Measurements from ENCODE around the gene CDH13. TPM values are rescaled to one million over a fixed set of nuclear protein-coding genes. Genes with fewer than 3 reads are reported as not detected.

CDH13 gene
- total and polyA plus RNA-seq, 4 donors = 58.9 to 265 (median 158) TPM

- H3K4me1 ChIP-seq (ENCODE audit: control insufficient read depth in 1 of 2, insufficient read depth in 2 of 2, low read length in 2 of 2) = peaks cover 0 to 2% of the 10 kb centered on the region in 2 donors
- no peak for DNase-seq
- intact Hi-C loops (cut with DNase I) = no loop called here
- no peaks in the 10 kb centered on the region for H3K9me3 ChIP-seq (ENCODE audit: control insufficient read depth, low read length)
- no peaks in the 10 kb centered on the region for H3K27me3 ChIP-seq (ENCODE audit: control insufficient read depth in 1 of 2, insufficient read depth in 2 of 2, low read length in 1 of 2)
- no peak for ATAC-seq (ENCODE audit: low FRiP score)
- H3K27ac ChIP-seq (ENCODE audit: low read depth in 1 of 2, low read length in 2 of 2) = no peak overlapping the region
- no peaks in the 10 kb centered on the region for H3K36me3 ChIP-seq (ENCODE audit: control insufficient read depth in 1 of 2, insufficient read depth in 2 of 2, low read length in 1 of 2)
- WGBS, 2 donors = 60 to 77% methylated on average over 3 of the region's 3 CpGs
- H3K4me3 ChIP-seq (ENCODE audit: low read length in 2 of 2) = no peak overlapping the region
Measured at GRCh38 chr16:83085660-83086059, 458.9 kb downstream of the CDH13 start.

GRCh38 chr16:83095941-83096692 is 469.3 kb downstream of the CDH13 start:
- Histone ChIP-seq H3K27me3 (ENCODE audit: control insufficient read depth in 1 of 2, insufficient read depth in 2 of 2, low read length in 1 of 2) (no peaks in the 10 kb centered on the region), H3K9me3 (ENCODE audit: control insufficient read depth, low read length) (no peaks in the 10 kb centered on the region), H3K27ac (ENCODE audit: low read depth in 1 of 2, low read length in 2 of 2) (no peak overlapping the region), H3K4me3 (ENCODE audit: low read length in 2 of 2) (no peak overlapping the region), H3K36me3 (ENCODE audit: control insufficient read depth in 1 of 2, insufficient read depth in 2 of 2, low read length in 1 of 2) (no peaks in the 10 kb centered on the region), H3K4me1 (ENCODE audit: control insufficient read depth in 1 of 2, insufficient read depth in 2 of 2, low read length in 2 of 2) (no peaks in the 10 kb centered on the region)
- DNase-seq (no peak), ATAC-seq (ENCODE audit: low FRiP score) (no peak)
- WGBS, 2 donors = 73 to 81% methylated on average over 10 of the region's 10 CpGs
- intact Hi-C loops (cut with DNase I) = no loop called here

GRCh38 chr16:83098536-83098935 is 471.8 kb downstream of the CDH13 start:
- DNase-seq = no peak

GRCh38 chr16:83100679-83101078 is 473.9 kb downstream of the CDH13 start:
- Histone ChIP-seq H3K27ac (ENCODE audit: low read depth in 1 of 2, low read length in 2 of 2) (no peak overlapping the region), H3K4me1 (ENCODE audit: control insufficient read depth in 1 of 2, insufficient read depth in 2 of 2, low read length in 2 of 2) (no peaks in the 10 kb centered on the region), H3K36me3 (ENCODE audit: control insufficient read depth in 1 of 2, insufficient read depth in 2 of 2, low read length in 1 of 2) (no peaks in the 10 kb centered on the region), H3K27me3 (ENCODE audit: control insufficient read depth in 1 of 2, insufficient read depth in 2 of 2, low read length in 1 of 2) (no peaks in the 10 kb centered on the region), H3K9me3 (ENCODE audit: control insufficient read depth, low read length) (no peaks in the 10 kb centered on the region), H3K4me3 (ENCODE audit: low read length in 2 of 2) (no peak overlapping the region)
- ATAC-seq (ENCODE audit: low FRiP score) (no peak), DNase-seq (no peak)
- WGBS, 2 donors = 94 to 95% methylated on average over 2 of the region's 2 CpGs
- intact Hi-C loops (cut with DNase I) = no loop called here

More at GRCh38 chr16:83098536-83098935, 471.8 kb downstream of the CDH13 start:
- Histone ChIP-seq H3K4me1 (ENCODE audit: control insufficient read depth in 1 of 2, insufficient read depth in 2 of 2, low read length in 2 of 2) (no peaks in the 10 kb centered on the region), H3K36me3 (ENCODE audit: control insufficient read depth in 1 of 2, insufficient read depth in 2 of 2, low read length in 1 of 2) (no peaks in the 10 kb centered on the region), H3K4me3 (ENCODE audit: low read length in 2 of 2) (no peak overlapping the region), H3K9me3 (ENCODE audit: control insufficient read depth, low read length) (no peaks in the 10 kb centered on the region), H3K27me3 (ENCODE audit: control insufficient read depth in 1 of 2, insufficient read depth in 2 of 2, low read length in 1 of 2) (no peaks in the 10 kb centered on the region), H3K27ac (ENCODE audit: low read depth in 1 of 2, low read length in 2 of 2) (no peak overlapping the region)
- ATAC-seq (ENCODE audit: low FRiP score) = no peak
- WGBS, 2 donors = 98% methylated on average over 3 of the region's 3 CpGs
- intact Hi-C loops (cut with DNase I) = no loop called here

GRCh38 chr16:83102336-83102735 is 475.6 kb downstream of the CDH13 start:
- WGBS, 2 donors = 82 to 95% methylated on average over 6 of the region's 6 CpGs
- Histone ChIP-seq H3K9me3 (ENCODE audit: control insufficient read depth, low read length) (no peaks in the 10 kb centered on the region), H3K27ac (ENCODE audit: low read depth in 1 of 2, low read length in 2 of 2) (no peak overlapping the region), H3K36me3 (ENCODE audit: control insufficient read depth in 1 of 2, insufficient read depth in 2 of 2, low read length in 1 of 2) (no peaks in the 10 kb centered on the region), H3K4me1 (ENCODE audit: control insufficient read depth in 1 of 2, insufficient read depth in 2 of 2, low read length in 2 of 2) (no peaks in the 10 kb centered on the region), H3K4me3 (ENCODE audit: low read length in 2 of 2) (no peak overlapping the region), H3K27me3 (ENCODE audit: control insufficient read depth in 1 of 2, insufficient read depth in 2 of 2, low read length in 1 of 2) (no peaks in the 10 kb centered on the region)
- no peak for DNase-seq
- intact Hi-C loops (cut with DNase I) = no loop called here
- no peak for ATAC-seq (ENCODE audit: low FRiP score)

DNA sequence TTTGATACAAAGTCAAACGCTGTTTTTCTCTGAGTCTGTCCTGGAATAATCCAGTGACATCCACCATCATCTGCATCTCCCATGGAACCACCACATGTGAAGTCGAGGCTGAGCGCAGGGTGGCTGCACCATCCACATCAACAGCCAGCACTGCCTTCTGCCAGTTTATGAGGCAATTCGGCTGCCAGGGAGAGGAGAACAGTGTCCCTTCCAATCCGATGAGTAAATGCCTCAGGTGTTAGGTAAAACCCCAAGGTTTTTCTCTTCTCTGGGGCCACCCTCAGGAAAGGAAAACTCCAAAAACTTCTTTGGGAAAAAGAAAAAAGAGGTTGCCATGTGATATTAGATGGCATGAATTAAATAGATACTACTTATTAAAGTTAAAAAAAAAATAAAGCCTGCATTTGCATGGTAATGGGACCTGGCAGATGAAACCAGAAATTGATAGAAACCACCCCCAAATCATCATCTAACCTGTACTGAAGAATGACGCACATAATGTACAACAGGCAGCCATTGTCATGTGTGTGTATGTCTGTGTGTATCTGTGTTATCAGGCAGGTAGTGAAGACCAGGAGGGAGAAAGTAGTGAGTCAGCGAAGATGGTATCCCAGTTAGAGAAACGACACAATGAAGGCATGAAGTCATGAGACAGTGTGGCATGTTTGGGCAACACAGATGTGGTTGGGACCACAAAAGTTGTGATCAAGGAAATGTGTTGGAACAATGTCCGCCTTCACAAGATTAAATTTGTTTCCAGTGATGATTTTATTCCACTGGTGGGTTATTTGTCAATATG is 478.7 kb downstream of the CDH13 start:
- DNase-seq = no peak

DNA sequence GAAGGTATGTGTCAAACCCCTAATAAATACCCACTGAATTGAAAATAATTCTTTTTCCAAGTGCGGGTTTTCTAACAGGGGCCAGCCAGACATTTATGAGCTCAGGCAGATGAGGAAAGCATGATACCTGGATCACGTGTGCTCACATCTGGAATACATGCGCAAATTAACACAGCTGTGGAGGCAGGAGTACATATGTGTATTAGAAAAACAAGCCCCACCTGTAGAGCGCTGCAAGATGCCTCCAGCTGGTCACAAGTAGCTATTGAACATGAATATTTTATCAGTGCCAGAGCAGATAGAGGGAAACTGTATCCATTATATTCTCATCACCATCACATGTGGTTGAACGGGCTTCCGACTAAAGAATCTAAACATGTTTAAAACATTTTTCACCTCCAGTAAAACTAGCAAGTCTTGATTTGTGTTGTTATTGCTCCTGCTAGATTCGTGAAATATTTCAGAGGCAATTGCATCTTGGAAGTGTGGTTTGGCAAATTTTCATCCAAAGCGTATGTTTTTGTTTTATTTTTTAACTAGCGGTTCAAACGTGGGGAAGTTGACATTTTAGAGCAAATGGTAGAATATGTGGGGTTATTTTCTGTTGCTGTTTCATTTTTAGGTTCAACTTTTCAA is 482.8 kb downstream of the CDH13 start:
- Histone ChIP-seq H3K4me3 (ENCODE audit: low read length in 2 of 2) (no peak overlapping the region), H3K36me3 (ENCODE audit: control insufficient read depth in 1 of 2, insufficient read depth in 2 of 2, low read length in 1 of 2) (no peaks in the 10 kb centered on the region), H3K9me3 (ENCODE audit: control insufficient read depth, low read length) (no peaks in the 10 kb centered on the region), H3K27ac (ENCODE audit: low read depth in 1 of 2, low read length in 2 of 2) (no peak overlapping the region), H3K27me3 (ENCODE audit: control insufficient read depth in 1 of 2, insufficient read depth in 2 of 2, low read length in 1 of 2) (no peaks in the 10 kb centered on the region), H3K4me1 (ENCODE audit: control insufficient read depth in 1 of 2, insufficient read depth in 2 of 2, low read length in 2 of 2) (no peaks in the 10 kb centered on the region)
- no peak for DNase-seq
- no peak for ATAC-seq (ENCODE audit: low FRiP score)
- intact Hi-C loops (cut with DNase I) = loop anchor here in 1 of 2 donors (10.0 kb wide), 1 partner anchor 335 kb away; no protein-coding TSS in a partner anchor
- WGBS, 2 donors = 62% methylated on average over 10 of the region's 10 CpGs

More for the DNA sequence above, 478.7 kb downstream of the CDH13 start:
- 95 to 96% methylated on average over 9 of the region's 9 CpGs for WGBS, 2 donors
- intact Hi-C loops (cut with DNase I) = no loop called here
- H3K27me3 ChIP-seq (ENCODE audit: control insufficient read depth in 1 of 2, insufficient read depth in 2 of 2, low read length in 1 of 2) = no peaks in the 10 kb centered on the region
- no peak overlapping the region for H3K27ac ChIP-seq (ENCODE audit: low read depth in 1 of 2, low read length in 2 of 2)
- H3K4me1 ChIP-seq (ENCODE audit: control insufficient read depth in 1 of 2, insufficient read depth in 2 of 2, low read length in 2 of 2) = no peaks in the 10 kb centered on the region
- no peaks in the 10 kb centered on the region for H3K9me3 ChIP-seq (ENCODE audit: control insufficient read depth, low read length)
- H3K4me3 ChIP-seq (ENCODE audit: low read length in 2 of 2) = no peak overlapping the region
- no peaks in the 10 kb centered on the region for H3K36me3 ChIP-seq (ENCODE audit: control insufficient read depth in 1 of 2, insufficient read depth in 2 of 2, low read length in 1 of 2)
- ATAC-seq (ENCODE audit: low FRiP score) = no peak

GRCh38 chr16:83110269-83110668 is 483.5 kb downstream of the CDH13 start:
- no peaks in the 10 kb centered on the region for H3K36me3 ChIP-seq (ENCODE audit: control insufficient read depth in 1 of 2, insufficient read depth in 2 of 2, low read length in 1 of 2)
- H3K9me3 ChIP-seq (ENCODE audit: control insufficient read depth, low read length) = no peaks in the 10 kb centered on the region
- intact Hi-C loops (cut with DNase I) = loop anchor here in 1 of 2 donors (10.0 kb wide), 1 partner anchor 335 kb away; no protein-coding TSS in a partner anchor
- H3K27ac ChIP-seq (ENCODE audit: low read depth in 1 of 2, low read length in 2 of 2) = no peak overlapping the region
- H3K27me3 ChIP-seq (ENCODE audit: control insufficient read depth in 1 of 2, insufficient read depth in 2 of 2, low read length in 1 of 2) = no peaks in the 10 kb centered on the region
- no peaks in the 10 kb centered on the region for H3K4me1 ChIP-seq (ENCODE audit: control insufficient read depth in 1 of 2, insufficient read depth in 2 of 2, low read length in 2 of 2)
- 83 to 91% methylated on average over 5 of the region's 5 CpGs for WGBS, 2 donors
- ATAC-seq (ENCODE audit: low FRiP score) (no peak), DNase-seq (no peak)
- no peak overlapping the region for H3K4me3 ChIP-seq (ENCODE audit: low read length in 2 of 2)
